GM21529 (cell line): Measurements from ENCODE around the gene CCL26.
"Not testable (repeated sequence)": the region's sequence is repeated elsewhere in the genome, so short reads cannot be mapped to it uniquely, and the experiment has no call there.

Experiments
- ATAC-seq: cut with Tn5 transposase; IDR thresholded peaks from one replicate; pipeline ENCODE4 v1.9.1; 2021; ENCODE audit not compliant: unreplicated experiment

The CCL26 gene

DNA sequence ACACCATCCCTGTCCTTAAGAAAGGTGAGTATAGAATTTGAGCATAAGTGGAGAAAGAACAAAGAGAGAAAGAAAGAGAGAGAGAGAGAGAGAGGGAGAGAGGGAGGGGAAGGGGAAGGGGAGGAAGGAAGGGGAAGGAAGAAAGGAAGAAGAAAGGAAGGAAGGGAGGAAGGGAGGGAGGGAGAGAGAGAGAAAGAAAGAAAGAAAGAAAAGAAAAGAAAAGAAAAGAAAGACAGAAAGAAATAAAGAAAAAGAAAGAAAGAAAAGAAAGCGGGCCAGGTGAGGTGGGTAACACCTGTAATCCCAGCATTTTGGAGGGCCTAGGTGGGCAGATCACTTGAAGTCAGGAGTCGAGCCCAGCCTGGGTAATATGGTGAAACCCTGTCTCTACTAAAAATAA lies 21.7 kb upstream of the CCL26 start:
- ATAC-seq = no peak

DNA sequence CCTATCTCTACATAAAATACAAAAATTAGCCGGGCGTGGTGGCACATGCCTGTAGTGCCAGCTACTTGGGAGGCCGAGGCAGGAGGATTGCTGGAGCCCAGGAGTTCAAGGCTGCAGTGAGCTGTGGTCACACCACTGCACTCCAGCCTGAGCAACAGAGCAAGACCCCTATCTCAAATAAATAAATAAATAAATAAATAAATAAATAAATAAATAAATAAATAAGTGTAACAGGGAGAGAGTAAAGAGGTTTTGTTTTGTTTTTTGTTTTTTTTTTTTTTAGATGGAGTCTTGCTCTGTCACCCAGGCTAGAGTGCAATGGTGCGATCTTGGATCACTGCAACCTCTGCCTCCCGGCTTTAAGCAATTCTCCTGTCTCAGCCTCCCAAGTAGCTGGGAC lies 20.6 kb upstream of the CCL26 start:
- ATAC-seq = not testable (repeated sequence)

DNA sequence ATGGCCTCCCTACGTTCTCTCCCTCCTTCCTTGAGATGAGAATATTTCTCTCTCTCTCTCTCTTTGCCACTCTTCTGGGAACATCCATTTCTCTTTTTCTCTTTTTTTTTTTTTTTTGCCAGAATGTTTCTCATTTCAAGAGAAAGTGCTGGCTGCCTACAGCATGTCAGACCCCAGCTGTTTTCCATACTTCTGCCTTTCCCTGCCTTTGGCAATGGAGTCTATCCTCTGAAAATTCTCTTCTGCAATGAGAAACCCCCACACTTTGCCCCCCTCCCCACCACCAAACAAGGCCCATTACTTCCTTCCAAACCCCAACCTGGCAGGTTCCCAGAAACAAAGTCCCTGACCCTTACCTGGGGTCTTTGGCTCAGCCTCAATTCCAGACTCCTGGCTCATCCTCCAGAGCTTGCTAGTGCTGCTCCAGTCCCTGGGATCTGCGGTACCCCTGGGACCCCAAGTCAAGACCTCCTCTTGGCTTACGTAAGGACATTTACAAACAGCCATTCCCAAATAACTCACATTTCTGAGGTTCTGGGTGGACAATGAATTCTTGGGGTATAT lies 17.4 kb upstream of the CCL26 start:
- no peak for ATAC-seq

DNA sequence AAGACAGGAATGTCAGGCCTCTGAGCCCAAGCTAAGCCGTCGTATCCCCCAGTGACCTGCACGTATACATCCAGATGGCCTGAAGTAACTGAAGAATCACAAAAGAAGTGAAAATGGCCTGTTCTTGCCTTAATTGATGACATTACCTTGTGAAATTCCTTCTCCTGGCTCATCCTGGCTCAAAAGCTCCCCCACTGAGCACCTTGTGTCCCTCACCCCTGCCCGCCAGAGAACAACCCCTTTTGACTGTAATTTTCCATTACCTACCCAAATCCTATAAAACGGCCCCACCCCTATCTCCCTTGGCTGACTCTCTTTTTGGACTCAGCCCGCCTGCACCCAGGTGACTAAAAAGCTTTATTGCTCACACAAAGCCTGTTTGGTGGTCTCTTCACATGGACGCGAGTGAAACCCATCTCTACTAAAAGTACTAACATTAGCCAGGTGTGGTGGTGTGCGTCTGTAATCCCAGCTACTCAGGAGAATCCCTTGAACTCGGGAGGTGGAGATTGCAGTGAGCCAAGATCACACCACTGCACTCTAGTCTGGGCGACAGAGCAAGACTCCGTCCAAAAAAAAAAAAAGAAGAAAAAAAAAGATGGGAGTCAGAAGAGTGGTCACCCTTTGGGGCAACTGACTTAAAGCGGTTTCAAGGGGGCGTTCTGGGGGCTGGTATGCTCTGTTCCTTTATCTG lies 16.3 kb upstream of the CCL26 start:
- ATAC-seq = not testable (repeated sequence)

DNA sequence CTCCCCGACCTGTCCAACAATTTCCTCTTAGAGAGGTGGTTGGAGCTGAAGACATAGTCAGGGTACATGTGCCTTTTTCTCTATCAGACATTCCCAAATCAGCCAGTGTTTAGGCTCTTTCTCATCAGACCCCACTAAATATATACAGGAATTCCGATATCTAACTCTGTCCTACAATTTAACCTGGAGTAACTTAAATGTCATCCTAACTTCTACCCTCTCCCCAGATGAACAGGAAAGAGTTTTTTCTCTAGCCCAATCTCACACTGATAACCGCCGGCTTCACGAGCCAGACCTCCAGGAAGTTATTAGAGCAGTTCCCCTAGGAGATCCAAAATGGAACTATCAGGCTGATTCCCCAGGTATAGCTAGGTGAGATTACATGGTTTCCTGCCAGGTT lies 11.0 kb upstream of the CCL26 start:
- ATAC-seq = not testable (repeated sequence)

DNA sequence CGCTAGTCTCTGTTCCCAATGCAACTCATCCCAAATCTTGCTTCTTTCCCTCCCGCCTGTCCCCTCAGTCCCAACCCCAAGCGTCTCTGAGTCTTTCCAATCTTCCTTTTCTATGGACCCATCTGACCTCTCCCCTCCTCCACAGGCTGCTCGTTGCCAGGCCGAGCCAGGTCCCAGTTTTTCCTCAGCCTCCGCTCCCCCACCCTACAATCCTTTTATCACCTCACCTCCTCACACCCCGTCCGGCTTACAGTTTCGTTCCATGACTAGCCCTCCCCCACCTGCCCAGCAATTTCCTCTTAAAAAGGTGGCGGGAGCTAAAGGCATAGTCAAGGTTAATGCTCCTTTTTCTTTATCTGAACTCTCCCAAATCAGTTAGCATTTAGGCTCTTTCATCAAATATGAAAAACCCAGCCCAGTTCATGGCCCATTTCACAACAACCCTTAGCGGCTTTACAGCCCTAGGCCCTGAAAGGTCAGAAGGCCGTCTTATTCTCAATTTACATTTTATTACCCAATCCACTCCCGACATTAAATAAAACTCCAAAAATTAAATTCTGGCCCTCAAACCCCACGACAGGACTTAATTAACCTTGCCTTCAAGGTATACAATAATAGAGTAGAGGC lies 8.7 kb upstream of the CCL26 start:
- not testable (repeated sequence) for ATAC-seq

DNA sequence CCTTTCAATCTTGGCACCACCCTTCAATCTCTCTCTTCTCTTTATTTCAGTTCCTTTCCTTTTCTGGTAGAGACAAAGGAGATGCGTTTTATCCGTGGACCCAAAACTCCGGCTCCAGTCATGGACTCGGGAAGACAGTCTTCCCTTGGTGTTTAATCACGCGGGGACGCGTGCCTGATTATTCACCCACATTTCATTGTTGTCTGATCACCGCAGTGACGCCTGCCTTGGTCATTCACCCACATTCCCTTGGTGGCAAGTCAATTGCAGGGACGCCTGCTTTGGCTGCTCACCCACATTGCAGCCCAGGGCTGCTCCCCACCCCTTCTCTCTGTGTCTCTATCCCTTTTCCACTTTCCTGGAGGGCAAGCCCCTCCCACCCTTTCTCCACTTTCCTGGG lies 7.5 kb upstream of the CCL26 start:
- not testable (repeated sequence) for ATAC-seq

DNA sequence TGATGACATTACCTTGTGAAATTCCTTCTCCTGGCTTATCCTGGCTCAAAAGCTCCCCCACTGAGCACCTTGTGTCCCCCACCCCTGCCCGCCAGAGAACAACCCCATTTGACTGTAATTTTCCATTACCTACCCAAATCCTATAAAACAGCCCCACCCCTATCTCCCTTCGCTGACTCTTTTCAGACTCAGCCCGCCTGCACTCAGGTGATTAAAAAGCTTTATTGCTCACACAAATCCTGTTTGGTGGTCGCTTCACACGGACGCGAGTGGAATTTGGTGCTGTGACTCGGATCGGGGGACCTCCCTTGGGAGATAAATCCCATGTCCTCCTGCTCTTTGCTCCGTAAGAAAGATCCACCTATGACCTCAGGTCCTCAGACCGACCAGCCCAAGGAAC lies 7.0 kb upstream of the CCL26 start:
- ATAC-seq = not testable (repeated sequence)

DNA sequence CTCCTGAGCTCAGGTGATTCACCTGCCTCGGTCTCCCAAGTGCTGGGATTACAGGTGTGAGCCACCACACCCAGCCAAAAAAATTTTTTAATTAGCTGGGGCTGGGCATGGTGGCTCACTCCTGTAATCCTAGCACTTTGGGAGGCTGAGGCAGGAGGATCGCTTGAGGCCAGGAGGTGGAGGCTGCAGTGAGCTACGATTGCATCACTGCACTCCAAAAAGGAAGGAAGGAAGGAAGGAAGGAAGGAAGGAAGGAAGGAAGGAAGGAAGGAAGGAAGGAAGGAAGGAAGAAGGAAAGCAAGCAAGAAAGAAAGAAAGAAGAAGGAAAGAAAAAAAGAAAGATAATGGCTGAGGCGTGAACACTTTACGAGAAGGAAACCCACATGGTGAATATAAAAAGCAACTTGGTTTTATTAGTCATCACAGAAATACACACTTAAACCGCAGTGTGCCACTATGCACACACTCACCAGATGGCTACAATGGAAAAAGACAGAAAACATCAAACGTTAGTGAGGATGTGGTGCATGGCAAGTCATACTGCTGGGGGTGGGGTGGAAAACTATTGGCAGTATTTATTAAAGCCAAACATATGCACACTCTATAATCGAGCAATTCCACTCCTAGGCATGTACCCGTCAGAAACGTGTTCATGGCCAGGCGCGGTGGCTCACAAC lies 4.4 kb upstream of the CCL26 start:
- no peak for ATAC-seq

DNA sequence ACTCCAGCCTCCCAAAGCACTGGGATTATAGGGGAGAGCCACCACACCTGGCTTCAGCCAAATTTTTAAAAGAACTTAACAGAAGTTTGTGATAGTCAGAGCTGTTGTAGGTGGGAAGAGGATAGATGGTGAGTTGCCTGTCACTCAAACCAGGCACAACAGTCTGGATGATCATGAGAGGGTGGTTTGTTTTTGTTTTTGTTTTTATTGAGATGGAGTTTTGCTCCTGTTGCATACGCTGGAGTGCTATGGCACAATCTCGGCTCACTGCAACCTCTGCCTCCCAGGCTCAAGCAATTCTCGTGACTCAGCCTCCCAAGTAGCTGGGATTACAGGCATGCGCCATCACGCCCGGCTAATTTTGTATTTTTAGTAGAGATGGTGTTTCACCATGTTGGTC lies 1.9 kb upstream of the CCL26 start:
- ATAC-seq = not testable (repeated sequence)

DNA sequence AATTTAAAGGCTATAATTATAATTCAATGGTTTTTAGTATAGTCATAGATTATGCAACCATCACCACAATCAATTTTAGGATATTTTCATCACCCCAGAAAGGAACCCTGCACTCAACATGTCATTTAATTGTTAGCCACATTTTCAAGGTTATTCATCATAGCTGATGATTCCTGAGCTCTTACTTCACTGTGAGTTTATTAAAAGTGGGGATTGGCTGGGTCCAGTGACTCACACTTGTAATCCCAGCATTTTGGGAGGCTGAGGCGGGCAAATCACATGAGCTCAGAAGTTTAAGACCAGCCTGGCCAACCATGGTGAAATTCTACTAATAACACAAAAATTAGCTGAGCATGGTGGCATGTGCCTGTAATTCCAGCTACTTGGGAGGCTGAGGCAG lies 787 bp downstream of the CCL26 start:
- ATAC-seq = no peak

DNA sequence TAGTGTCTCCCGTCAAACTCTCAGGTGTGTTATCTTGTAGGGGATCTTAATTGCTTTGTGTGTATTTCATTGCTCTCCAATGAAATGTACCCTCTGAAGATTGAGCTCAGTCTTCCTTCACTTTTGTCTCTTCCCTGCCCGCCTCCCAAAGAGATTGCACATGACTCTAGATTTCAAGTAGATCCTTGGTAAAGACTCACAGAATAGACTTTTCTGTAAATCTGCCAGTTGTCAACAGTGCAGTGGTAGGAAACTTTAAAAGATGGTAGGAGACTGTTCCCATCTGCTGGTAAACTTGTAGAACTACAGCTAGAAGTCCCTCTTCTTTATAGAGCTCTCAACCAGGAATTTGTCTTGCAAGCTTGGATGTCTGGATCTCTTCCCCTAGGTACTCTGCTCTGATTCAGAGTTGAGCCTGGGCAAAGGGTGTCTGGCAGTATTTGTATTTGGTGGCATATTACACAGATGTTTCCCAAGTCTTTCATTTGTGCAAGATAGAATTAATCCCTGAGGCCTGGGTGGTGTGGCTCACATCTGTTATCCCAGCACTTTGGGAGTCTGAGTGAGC lies 9.6 kb downstream of the CCL26 start:
- ATAC-seq = no peak

DNA sequence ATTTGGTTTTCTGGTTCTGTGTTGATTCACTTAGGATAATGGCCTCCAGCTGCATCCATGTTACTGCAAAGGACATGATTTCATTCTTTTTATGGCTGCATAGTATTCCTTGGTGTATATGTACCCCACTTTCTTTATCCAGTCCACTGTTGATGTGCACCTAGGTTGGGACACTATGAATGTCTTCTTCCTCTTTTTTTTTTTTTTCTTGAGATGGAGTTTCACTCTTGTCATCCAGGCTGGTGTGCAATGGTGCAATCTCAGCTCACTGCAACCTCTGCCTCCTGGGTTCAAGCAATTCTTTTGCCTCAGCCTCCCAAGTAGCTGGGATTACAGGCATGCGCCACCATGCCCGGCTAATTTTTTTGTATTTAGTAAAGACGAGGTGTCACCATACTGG lies 10.2 kb downstream of the CCL26 start:
- not testable (repeated sequence) for ATAC-seq

DNA sequence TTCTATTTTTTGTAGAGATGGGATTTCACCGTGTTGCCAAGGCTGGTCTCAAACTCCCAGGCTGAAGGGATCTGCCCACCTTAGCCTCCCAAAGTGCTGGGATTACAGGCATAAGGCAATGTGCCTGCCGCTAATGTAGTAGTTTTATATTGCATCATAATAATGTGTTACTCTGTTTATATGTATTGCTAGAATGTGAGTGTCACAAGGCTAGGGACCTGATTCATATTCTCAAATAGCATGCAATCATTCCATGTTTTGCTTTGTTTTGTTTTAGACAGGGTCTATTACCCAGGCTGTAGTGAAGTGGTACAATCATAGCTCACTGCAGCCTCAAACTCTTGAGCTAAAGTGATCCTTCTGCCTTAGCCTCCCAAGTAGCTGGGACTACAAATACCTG lies 13.5 kb downstream of the CCL26 start:
- no peak for ATAC-seq

DNA sequence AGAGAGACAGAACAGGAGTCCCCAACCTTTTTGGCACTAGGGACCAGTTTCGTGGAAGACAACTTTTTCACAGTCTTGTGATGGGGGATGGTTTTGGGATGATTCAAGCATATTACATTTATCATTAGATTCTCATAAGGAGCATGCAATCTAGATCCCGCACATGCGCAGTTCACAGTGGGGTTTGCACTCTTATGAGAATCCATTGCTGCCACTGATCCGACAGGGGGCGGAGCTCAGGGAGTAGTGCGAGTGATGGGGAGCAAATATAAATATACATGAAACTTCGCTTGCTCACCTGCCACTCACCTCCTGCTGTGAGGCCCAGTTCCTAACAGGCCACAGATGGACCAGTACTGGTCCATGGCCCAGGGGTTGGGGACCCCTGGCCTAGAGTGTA lies 14.2 kb downstream of the CCL26 start:
- no peak for ATAC-seq

DNA sequence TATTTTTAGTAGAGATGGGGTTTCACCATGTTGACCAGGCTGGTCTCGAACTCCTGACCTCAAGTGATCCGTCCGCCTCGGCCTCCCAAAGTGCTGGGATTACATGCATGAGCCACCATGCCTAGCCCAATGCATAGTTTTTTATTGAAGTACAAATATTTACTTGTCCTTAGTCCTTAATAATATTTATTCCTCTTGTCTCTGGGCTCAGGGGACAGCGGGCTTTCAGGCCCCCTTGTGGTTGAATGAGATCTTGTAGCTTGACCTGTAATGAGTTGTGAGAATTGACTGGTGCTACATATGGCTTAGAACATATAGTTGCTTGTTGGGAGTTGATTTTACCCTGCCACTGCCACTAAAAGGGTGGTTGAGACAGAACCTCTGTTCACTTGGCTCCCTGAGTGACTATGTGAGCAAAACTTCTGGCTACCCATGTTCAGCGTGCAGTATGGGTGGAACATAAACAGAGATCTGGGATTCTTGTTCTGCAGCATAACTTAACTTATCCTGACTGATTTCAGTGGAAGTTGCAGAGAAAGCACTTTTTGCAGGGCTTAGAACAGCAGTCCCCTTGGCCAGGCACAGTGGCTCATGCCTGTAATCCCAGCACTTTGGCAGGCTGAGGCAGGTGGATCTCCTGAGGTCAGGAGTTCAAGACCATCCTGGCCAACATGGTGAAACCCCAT lies 14.9 kb downstream of the CCL26 start:
- no peak for ATAC-seq

DNA sequence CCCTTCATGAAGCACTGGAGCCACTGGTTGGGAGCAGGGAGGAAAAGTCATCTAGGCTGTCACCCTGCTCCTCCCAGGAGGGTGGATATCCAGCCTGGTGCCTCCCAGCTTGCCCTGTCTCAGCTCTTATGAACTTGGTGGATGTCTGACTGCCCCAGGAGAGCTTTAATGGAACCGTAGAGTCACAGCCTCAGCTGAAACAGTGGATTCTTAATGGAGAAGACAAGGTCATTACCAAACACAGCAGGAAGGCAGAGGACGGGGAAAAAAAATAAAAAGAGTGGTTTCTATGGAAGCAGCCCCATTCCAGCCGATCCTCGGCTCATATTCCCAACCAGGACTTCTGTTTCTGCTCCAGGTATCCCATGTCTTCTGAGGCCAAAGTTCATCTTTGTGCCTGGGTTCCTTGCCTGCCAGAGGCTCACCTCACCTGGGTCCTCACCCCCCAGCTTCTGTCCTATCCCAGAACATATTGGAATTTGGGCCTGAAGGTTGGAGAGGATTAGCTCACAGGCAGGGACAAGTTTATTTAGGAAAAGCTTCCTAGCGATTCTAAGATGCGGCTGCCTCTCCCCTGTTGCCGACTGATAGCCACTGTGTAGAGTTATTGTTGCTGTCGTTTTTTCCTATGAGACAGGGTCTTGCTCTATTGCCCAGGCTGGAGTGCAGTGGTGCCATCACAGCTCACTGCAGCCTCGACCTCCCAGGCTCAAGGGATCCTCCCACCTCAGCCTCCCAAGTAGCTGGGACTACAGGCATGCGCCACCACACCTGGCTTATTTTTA lies 15.6 kb downstream of the CCL26 start:
- ATAC-seq = no peak

DNA sequence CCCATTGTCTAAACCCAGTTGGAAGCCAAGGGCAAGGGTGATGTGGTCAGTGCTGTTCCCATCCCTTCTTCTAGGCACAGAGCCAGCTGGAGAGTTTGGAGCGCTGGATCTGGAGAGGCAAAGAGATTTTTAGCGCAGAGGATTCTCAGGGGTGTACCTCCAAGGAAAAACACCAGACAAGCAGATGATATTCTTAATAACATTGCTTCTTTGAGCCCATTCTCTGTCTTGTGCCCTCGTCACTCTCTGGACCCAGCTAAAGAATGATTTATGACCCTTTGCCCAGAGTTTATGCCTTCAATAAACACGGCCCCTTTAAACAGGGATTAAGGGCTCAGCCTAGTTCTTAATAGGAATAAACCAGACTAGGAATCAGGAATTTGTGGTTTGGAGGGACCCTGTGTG lies 28.6 kb downstream of the CCL26 start:
- ATAC-seq = no peak

DNA sequence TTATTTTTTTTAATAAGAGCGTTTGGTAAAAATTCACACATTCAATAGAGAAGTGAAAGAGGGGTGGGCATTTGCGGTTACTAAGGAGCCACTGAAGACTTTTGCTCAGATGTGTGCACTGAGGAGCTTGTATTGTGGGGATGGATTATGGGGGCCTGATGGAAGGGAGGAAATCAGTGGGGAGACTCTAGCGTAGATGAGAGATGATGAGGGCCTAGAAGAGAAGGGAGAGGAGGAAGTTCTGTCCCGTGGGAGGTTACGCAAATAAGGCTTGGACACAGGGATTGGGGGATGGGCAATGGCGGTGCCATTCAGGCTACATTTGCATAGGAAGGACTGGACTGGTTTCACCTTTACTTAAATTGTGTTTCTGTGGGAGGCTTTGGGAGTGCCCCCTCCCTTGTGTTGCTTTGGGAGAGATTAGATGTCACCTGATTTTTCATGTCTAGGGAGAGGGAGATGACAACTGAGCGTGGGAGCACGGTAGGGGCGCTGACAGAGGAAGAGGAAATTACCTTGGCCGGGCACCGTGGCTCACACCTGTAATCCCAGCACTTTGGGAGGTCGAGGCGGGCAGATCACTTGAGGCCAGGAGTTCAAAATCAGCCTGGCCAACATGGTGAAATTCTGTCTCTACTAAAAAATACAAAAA lies 31.0 kb downstream of the CCL26 start:
- no peak for ATAC-seq
